ENCODE results near the gene ERF.
A peak's percentile ranks its signal among the peaks of the same experiment; 100 is the strongest.

ERF gene

GRCh38 chr19:42292042-42292960, 37.4 kb upstream of the ERF start:
- H3K4me1 ChIP-seq (ENCODE audit: control insufficient read depth, insufficient read depth, low read length), result no peaks in the 10 kb centered on the region
- H3K9ac ChIP-seq (ENCODE audit: low read length), result no peak overlapping the region
- H3K27me3 ChIP-seq (ENCODE audit: control insufficient read depth, insufficient read depth, low read length), result no peaks in the 10 kb centered on the region
- H3K4me3 ChIP-seq (ENCODE audit: low read length), result no peak overlapping the region
- peaks cover 10% of the 10 kb centered on the region for H3K36me3 ChIP-seq (ENCODE audit: control insufficient read depth, insufficient read depth, low read length)
- H3K9me3 ChIP-seq (ENCODE audit: control insufficient read depth, low read length), result no peaks in the 10 kb centered on the region

GRCh38 chr19:42291435-42291810, 36.5 kb upstream of the ERF start:
- no peaks in the 10 kb centered on the region for H3K9me3 ChIP-seq (ENCODE audit: control insufficient read depth, low read length)
- no peaks in the 10 kb centered on the region for H3K27me3 ChIP-seq (ENCODE audit: control insufficient read depth, insufficient read depth, low read length)
- H3K36me3 ChIP-seq (ENCODE audit: control insufficient read depth, insufficient read depth, low read length), result peaks cover 11% of the 10 kb centered on the region
- no peak overlapping the region for H3K4me3 ChIP-seq (ENCODE audit: low read length)
- H3K4me1 ChIP-seq (ENCODE audit: control insufficient read depth, insufficient read depth, low read length), result no peaks in the 10 kb centered on the region
- no peak overlapping the region for H3K9ac ChIP-seq (ENCODE audit: low read length)

DNA sequence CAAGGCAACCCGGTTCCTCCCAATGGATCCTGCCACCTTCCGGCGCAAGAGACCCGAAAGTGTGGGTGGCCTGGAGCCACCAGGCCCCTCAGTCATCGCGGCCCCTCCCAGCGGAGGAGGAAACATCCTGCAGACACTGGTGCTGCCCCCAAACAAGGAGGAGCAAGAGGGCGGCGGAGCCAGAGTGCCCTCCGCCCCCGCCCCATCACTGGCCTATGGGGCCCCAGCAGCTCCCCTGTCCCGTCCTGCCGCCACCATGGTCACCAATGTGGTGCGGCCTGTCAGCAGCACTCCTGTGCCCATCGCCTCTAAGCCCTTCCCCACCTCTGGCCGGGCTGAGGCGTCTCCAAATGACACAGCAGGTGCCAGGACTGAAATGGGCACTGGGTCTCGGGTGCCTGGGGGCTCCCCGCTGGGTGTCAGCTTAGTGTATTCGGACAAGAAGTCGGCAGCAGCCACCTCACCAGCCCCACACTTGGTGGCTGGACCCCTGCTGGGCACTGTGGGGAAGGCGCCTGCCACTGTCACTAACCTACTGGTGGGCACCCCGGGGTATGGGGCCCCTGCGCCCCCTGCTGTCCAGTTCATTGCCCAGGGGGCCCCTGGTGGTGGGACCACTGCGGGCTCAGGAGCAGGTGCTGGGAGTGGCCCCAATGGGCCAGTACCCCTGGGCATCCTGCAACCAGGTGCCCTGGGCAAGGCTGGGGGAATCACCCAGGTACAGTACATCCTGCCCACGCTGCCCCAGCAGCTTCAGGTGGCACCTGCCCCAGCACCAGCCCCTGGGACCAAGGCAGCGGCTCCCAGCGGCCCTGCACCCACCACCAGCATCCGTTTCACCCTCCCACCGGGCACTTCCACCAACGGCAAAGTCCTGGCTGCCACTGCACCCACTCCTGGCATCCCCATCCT, 35.9 kb upstream of the ERF start:
- peaks cover 11% of the 10 kb centered on the region for H3K36me3 ChIP-seq (ENCODE audit: control insufficient read depth, insufficient read depth, low read length)
- H3K9me3 ChIP-seq (ENCODE audit: control insufficient read depth, low read length), result no peaks in the 10 kb centered on the region
- no peak overlapping the region for H3K9ac ChIP-seq (ENCODE audit: low read length)
- H3K27me3 ChIP-seq (ENCODE audit: control insufficient read depth, insufficient read depth, low read length), result no peaks in the 10 kb centered on the region
- H3K4me3 ChIP-seq (ENCODE audit: low read length), result no peak overlapping the region
- peaks cover 6% of the 10 kb centered on the region for H3K4me1 ChIP-seq (ENCODE audit: control insufficient read depth, insufficient read depth, low read length)

DNA sequence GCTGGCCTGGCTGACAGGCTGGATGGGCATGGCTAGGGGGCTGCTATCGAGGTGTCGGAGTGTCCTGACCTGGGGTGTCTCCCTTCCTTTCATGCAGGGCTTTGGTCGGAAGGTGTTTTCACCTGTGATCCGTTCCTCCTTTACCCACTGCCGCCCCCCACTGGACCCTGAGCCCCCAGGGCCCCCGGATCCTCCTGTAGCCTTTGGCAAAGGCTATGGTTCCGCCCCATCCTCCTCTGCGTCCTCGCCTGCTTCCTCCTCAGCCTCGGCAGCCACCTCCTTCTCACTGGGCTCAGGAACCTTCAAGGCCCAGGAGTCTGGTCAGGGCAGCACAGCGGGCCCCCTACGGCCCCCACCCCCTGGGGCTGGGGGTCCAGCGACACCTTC, 35.2 kb upstream of the ERF start:
- Histone ChIP-seq H3K9me3 (ENCODE audit: control insufficient read depth, low read length) (no peaks in the 10 kb centered on the region), H3K36me3 (ENCODE audit: control insufficient read depth, insufficient read depth, low read length) (peaks cover 11% of the 10 kb centered on the region), H3K9ac (ENCODE audit: low read length) (no peak overlapping the region), H3K27me3 (ENCODE audit: control insufficient read depth, insufficient read depth, low read length) (no peaks in the 10 kb centered on the region), H3K4me3 (ENCODE audit: low read length) (no peak overlapping the region), H3K4me1 (ENCODE audit: control insufficient read depth, insufficient read depth, low read length) (peaks cover 12% of the 10 kb centered on the region)

GRCh38 chr19:42289556-42290041, 34.7 kb upstream of the ERF start:
- no peak overlapping the region for H3K9ac ChIP-seq (ENCODE audit: low read length)
- H3K27me3 ChIP-seq (ENCODE audit: control insufficient read depth, insufficient read depth, low read length), result no peaks in the 10 kb centered on the region
- no peak overlapping the region for H3K4me3 ChIP-seq (ENCODE audit: low read length)
- H3K4me1 ChIP-seq (ENCODE audit: control insufficient read depth, insufficient read depth, low read length), result peaks cover 17% of the 10 kb centered on the region
- no peaks in the 10 kb centered on the region for H3K9me3 ChIP-seq (ENCODE audit: control insufficient read depth, low read length)
- H3K36me3 ChIP-seq (ENCODE audit: control insufficient read depth, insufficient read depth, low read length), result peaks cover 11% of the 10 kb centered on the region

DNA sequence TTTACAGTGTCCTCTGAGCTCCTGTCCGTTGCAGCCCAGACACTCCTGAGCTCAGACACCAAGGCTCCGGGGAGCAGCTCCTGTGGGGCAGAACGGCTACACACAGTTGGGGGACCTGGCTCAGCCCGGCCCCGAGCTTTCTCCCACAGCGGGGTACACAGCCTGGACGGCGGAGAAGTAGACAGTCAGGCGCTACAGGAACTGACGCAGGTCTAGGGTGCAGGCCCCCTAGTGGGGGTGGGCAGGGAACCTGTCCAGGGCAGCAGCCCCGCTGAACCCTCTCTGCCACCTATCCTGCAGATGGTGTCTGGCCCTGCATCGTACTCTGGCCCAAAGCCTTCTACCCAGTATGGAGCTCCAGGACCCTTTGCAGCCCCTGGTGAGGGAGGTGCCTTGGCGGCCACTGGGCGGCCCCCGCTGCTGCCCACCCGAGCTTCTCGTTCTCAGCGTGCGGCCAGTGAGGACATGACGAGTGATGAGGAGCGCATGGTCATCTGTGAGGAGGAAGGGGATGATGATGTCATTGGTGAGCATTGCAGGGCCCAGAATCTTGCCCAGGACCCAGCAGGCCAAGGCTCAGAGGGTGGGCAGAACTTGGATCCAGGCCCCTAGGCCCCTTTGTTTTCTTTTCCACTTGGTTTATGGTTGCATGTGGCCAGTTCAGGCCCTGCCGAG, 34.1 kb upstream of the ERF start:
- Histone ChIP-seq H3K4me3 (ENCODE audit: low read length) (no peak overlapping the region), H3K36me3 (ENCODE audit: control insufficient read depth, insufficient read depth, low read length) (peaks cover 11% of the 10 kb centered on the region)

DNA sequence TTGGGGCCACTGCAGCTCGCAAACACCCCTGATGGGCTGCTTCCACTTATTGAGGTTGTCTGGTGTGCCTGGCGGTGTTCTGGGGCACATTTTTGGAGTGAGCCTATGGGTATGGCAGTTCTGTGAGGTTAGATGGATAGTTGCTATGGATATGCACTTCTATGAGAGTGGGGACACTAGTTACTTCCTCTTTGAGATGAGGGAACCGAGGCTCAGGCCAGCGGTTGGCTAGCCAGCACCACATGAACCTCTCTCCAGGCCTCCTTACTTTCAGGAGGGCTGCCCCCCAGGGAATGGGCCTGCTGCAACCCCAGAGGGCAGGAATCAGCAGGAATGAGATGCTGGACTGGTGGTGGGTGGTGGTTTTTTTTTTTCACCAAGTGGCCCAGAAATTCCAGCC, 33.5 kb upstream of the ERF start:
- H3K9ac ChIP-seq (ENCODE audit: low read length), result no peak overlapping the region
- H3K9me3 ChIP-seq (ENCODE audit: control insufficient read depth, low read length), result no peaks in the 10 kb centered on the region
- no peak overlapping the region for H3K4me3 ChIP-seq (ENCODE audit: low read length)
- peaks cover 11% of the 10 kb centered on the region for H3K36me3 ChIP-seq (ENCODE audit: control insufficient read depth, insufficient read depth, low read length)
- peaks cover 20% of the 10 kb centered on the region for H3K4me1 ChIP-seq (ENCODE audit: control insufficient read depth, insufficient read depth, low read length)
- no peaks in the 10 kb centered on the region for H3K27me3 ChIP-seq (ENCODE audit: control insufficient read depth, insufficient read depth, low read length)

More for the DNA sequence above, 34.1 kb upstream of the ERF start:
- H3K9ac ChIP-seq (ENCODE audit: low read length), result no peak overlapping the region
- H3K4me1 ChIP-seq (ENCODE audit: control insufficient read depth, insufficient read depth, low read length), result peaks cover 19% of the 10 kb centered on the region
- H3K27me3 ChIP-seq (ENCODE audit: control insufficient read depth, insufficient read depth, low read length), result no peaks in the 10 kb centered on the region
- H3K9me3 ChIP-seq (ENCODE audit: control insufficient read depth, low read length), result no peaks in the 10 kb centered on the region

DNA sequence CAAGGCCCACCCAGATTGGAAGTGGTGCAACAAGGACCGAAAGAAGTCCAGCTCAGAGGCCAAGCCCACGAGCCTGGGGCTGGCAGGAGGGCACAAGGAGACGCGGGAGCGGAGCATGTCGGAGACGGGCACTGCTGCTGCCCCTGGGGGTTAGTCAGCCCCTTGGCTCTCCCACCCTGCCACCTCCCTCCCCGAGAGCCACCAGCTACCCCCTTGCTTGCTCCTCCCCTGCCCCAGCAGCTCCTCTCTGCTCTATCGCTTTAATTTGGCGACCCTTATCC, 32.8 kb upstream of the ERF start:
- H3K27me3 ChIP-seq (ENCODE audit: control insufficient read depth, insufficient read depth, low read length), result no peaks in the 10 kb centered on the region
- no peak overlapping the region for H3K4me3 ChIP-seq (ENCODE audit: low read length)
- no peaks in the 10 kb centered on the region for H3K9me3 ChIP-seq (ENCODE audit: control insufficient read depth, low read length)
- no peak overlapping the region for H3K9ac ChIP-seq (ENCODE audit: low read length)
- peaks cover 11% of the 10 kb centered on the region for H3K36me3 ChIP-seq (ENCODE audit: control insufficient read depth, insufficient read depth, low read length)
- H3K4me1 ChIP-seq (ENCODE audit: control insufficient read depth, insufficient read depth, low read length), result peaks cover 26% of the 10 kb centered on the region

- Histone ChIP-seq H3K36me3 (ENCODE audit: control insufficient read depth, insufficient read depth, low read length) (peaks cover 11% of the 10 kb centered on the region), H3K9ac (ENCODE audit: low read length) (no peak overlapping the region), H3K4me1 (ENCODE audit: control insufficient read depth, insufficient read depth, low read length) (peaks cover 29% of the 10 kb centered on the region), H3K4me3 (ENCODE audit: low read length) (no peak overlapping the region), H3K27me3 (ENCODE audit: control insufficient read depth, insufficient read depth, low read length) (no peaks in the 10 kb centered on the region), H3K9me3 (ENCODE audit: control insufficient read depth, low read length) (no peaks in the 10 kb centered on the region)
Measured at GRCh38 chr19:42287017-42287826, 32.3 kb upstream of the ERF start.

DNA sequence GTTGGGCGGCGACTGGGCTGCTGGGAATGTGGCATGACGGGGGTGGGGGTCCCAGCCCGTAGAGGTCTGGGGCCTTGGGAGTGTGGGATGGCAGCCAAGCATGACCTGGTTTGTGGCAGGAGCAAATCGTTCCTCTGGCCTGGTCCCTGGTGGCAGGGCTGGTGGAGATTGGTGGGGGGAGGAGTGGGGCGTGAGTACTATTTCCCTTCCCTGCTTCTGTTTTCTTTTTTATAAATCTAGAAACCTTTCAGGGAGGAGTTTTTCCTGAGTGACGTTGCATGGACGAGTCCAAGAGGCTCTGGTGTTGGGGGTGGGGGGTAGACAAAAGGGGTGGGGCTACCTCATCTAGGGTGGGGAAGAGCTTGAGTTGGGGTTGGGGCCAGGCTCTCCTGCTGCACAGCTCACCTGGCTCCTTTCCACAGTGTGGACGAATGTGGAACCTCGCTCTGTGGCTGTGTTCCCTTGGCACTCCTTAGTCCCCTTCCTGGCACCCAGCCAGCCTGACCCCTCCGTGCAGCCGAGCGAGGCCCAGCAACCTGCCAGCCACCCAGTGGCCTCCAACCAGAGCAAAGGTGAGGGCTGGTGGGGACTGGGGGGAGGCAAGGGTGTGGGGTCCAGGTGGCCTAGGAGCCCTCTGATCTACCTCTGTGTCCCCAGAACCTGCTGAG, 31.6 kb upstream of the ERF start:
- H3K36me3 ChIP-seq (ENCODE audit: control insufficient read depth, insufficient read depth, low read length), result peaks cover 11% of the 10 kb centered on the region
- H3K4me3 ChIP-seq (ENCODE audit: low read length), result no peak overlapping the region
- no peaks in the 10 kb centered on the region for H3K9me3 ChIP-seq (ENCODE audit: control insufficient read depth, low read length)
- peaks cover 37% of the 10 kb centered on the region for H3K4me1 ChIP-seq (ENCODE audit: control insufficient read depth, insufficient read depth, low read length)
- H3K27me3 ChIP-seq (ENCODE audit: control insufficient read depth, insufficient read depth, low read length), result no peaks in the 10 kb centered on the region
- H3K9ac ChIP-seq (ENCODE audit: low read length), result peak overlapping the region; percentile 31

DNA sequence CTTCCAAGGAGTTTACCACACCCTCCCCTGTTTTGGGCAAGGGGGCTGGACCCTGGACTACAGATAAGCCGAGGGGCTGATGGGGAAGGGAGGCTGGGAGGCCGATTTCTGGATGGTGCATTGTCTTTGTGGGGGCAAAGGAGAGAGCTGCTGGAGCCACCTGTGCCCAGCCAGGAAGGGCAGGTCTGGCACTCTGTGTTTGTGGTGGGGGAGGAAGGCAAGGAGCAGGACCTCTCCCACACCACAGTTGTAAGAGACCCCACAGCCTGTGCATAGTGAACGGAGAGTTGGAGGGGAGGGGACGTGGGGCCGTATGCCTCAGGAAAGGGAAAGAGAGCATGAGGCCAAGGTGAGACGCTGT, 31.0 kb upstream of the ERF start:
- H3K4me1 ChIP-seq (ENCODE audit: control insufficient read depth, insufficient read depth, low read length), result peaks cover 41% of the 10 kb centered on the region
- H3K9me3 ChIP-seq (ENCODE audit: control insufficient read depth, low read length), result no peaks in the 10 kb centered on the region
- no peaks in the 10 kb centered on the region for H3K27me3 ChIP-seq (ENCODE audit: control insufficient read depth, insufficient read depth, low read length)
- peaks cover 11% of the 10 kb centered on the region for H3K36me3 ChIP-seq (ENCODE audit: control insufficient read depth, insufficient read depth, low read length)
- H3K9ac ChIP-seq (ENCODE audit: low read length), result peak overlapping the region; percentile 31
- H3K4me3 ChIP-seq (ENCODE audit: low read length), result no peak overlapping the region

All from mucosa of stomach (tissue), 1 donor.